ENCODE results near the gene FMN2. TPM values are rescaled to one million over a fixed set of nuclear protein-coding genes. Genes with fewer than 3 reads are reported as not detected.
"Not testable (repeated sequence)": the region's sequence is repeated elsewhere in the genome, so short reads cannot be mapped to it uniquely, and the experiment has no call there.

FMN2 gene
- total RNA-seq, 2 experiments from 2014 or later, result not detected

GRCh38 chr1:240244968-240245628, 153.4 kb downstream of the FMN2 start:
- Mint-ChIP-seq H3K4me3 (no peak overlapping the region), H3K27ac (no peak overlapping the region), H3K27me3 (no peaks in the 10 kb centered on the region), H3K36me3 (no peaks in the 10 kb centered on the region), H3K4me1 (no peaks in the 10 kb centered on the region), H3K9me3 (ENCODE audit: low read depth) (peaks cover 9% of the 10 kb centered on the region)
- no peak for DNase-seq
- ATAC-seq, result no peak
- CTCF ChIA-PET, result no interaction called here

- H3K36me3 Mint-ChIP-seq, result no peaks in the 10 kb centered on the region
- H3K9me3 Mint-ChIP-seq (ENCODE audit: low read depth), result peaks cover 11% of the 10 kb centered on the region
- no peak overlapping the region for H3K27ac Mint-ChIP-seq
- no peaks in the 10 kb centered on the region for H3K4me1 Mint-ChIP-seq
- no peak overlapping the region for H3K4me3 Mint-ChIP-seq
- CTCF ChIA-PET, result no interaction called here
- H3K27me3 Mint-ChIP-seq, result no peaks in the 10 kb centered on the region
- ATAC-seq (no peak), DNase-seq (no peak)
These were observed 153.9 kb downstream of the FMN2 start for GRCh38 chr1:240245629-240246020.

GRCh38 chr1:240247899-240248298, 156.2 kb downstream of the FMN2 start:
- H3K4me3 Mint-ChIP-seq, result no peak overlapping the region
- peaks cover 13% of the 10 kb centered on the region for H3K9me3 Mint-ChIP-seq (ENCODE audit: low read depth)
- no peaks in the 10 kb centered on the region for H3K36me3 Mint-ChIP-seq
- ATAC-seq, result no peak
- no peaks in the 10 kb centered on the region for H3K4me1 Mint-ChIP-seq
- no peak overlapping the region for H3K27ac Mint-ChIP-seq
- CTCF ChIA-PET, result no interaction called here
- no peaks in the 10 kb centered on the region for H3K27me3 Mint-ChIP-seq
- DNase-seq, result no peak

GRCh38 chr1:240254006-240254405, 162.3 kb downstream of the FMN2 start:
- H3K9me3 Mint-ChIP-seq (ENCODE audit: low read depth), result peaks cover 24% of the 10 kb centered on the region
- H3K27ac Mint-ChIP-seq, result no peak overlapping the region
- H3K36me3 Mint-ChIP-seq, result no peaks in the 10 kb centered on the region
- ATAC-seq, result no peak
- H3K4me1 Mint-ChIP-seq, result no peaks in the 10 kb centered on the region
- no peak for DNase-seq
- H3K27me3 Mint-ChIP-seq, result no peaks in the 10 kb centered on the region
- H3K4me3 Mint-ChIP-seq, result no peak overlapping the region
- CTCF ChIA-PET, result no interaction called here

- no peaks in the 10 kb centered on the region for H3K27me3 Mint-ChIP-seq
- no peaks in the 10 kb centered on the region for H3K4me1 Mint-ChIP-seq
- H3K4me3 Mint-ChIP-seq, result no peak overlapping the region
- H3K27ac Mint-ChIP-seq, result no peak overlapping the region
- H3K36me3 Mint-ChIP-seq, result no peaks in the 10 kb centered on the region
- DNase-seq, result no peak
- CTCF ChIA-PET, result no interaction called here
- H3K9me3 Mint-ChIP-seq (ENCODE audit: low read depth), result peaks cover 22% of the 10 kb centered on the region
- ATAC-seq, result no peak
These were observed 163.2 kb downstream of the FMN2 start for GRCh38 chr1:240254778-240255291.

GRCh38 chr1:240255922-240256321, 164.2 kb downstream of the FMN2 start:
- Mint-ChIP-seq H3K4me3 (no peak overlapping the region), H3K9me3 (ENCODE audit: low read depth) (peaks cover 20% of the 10 kb centered on the region), H3K4me1 (no peaks in the 10 kb centered on the region), H3K36me3 (no peaks in the 10 kb centered on the region), H3K27me3 (no peaks in the 10 kb centered on the region), H3K27ac (no peak overlapping the region)
- CTCF ChIA-PET, result no interaction called here
- DNase-seq, result no peak
- ATAC-seq, result no peak

GRCh38 chr1:240256836-240257503, 165.3 kb downstream of the FMN2 start:
- no peak overlapping the region for H3K27ac Mint-ChIP-seq
- H3K27me3 Mint-ChIP-seq, result no peaks in the 10 kb centered on the region
- no peaks in the 10 kb centered on the region for H3K36me3 Mint-ChIP-seq
- CTCF ChIA-PET, result interaction anchor here (0.6 kb wide), 1 partner anchor 756 kb away, joined by 3 read pairs; no protein-coding TSS in a partner anchor
- H3K4me3 Mint-ChIP-seq, result no peak overlapping the region
- peaks cover 22% of the 10 kb centered on the region for H3K9me3 Mint-ChIP-seq (ENCODE audit: low read depth)
- no peaks in the 10 kb centered on the region for H3K4me1 Mint-ChIP-seq
- DNase-seq, result no peak
- no peak for ATAC-seq

- CTCF ChIA-PET, result no interaction called here
- Mint-ChIP-seq H3K27me3 (no peaks in the 10 kb centered on the region), H3K27ac (no peak overlapping the region), H3K4me1 (no peaks in the 10 kb centered on the region), H3K4me3 (no peak overlapping the region), H3K9me3 (ENCODE audit: low read depth) (peaks cover 13% of the 10 kb centered on the region), H3K36me3 (no peaks in the 10 kb centered on the region)
- ATAC-seq, result no peak
- DNase-seq, result no peak
These were observed 167.2 kb downstream of the FMN2 start for GRCh38 chr1:240258910-240259309.

GRCh38 chr1:240264494-240264893, 172.8 kb downstream of the FMN2 start:
- H3K4me3 Mint-ChIP-seq; H3K36me3 Mint-ChIP-seq; H3K4me1 Mint-ChIP-seq; H3K27ac Mint-ChIP-seq; H3K27me3 Mint-ChIP-seq; CTCF ChIA-PET; DNase-seq; ATAC-seq; H3K9me3 Mint-ChIP-seq (ENCODE audit: low read depth): not testable (repeated sequence)

- DNase-seq (no peak), ATAC-seq (no peak)
- no peaks in the 10 kb centered on the region for H3K4me1 Mint-ChIP-seq
- H3K9me3 Mint-ChIP-seq (ENCODE audit: low read depth), result peaks cover 15% of the 10 kb centered on the region
- no peaks in the 10 kb centered on the region for H3K36me3 Mint-ChIP-seq
- H3K4me3 Mint-ChIP-seq, result no peak overlapping the region
- CTCF ChIA-PET, result no interaction called here
- no peaks in the 10 kb centered on the region for H3K27me3 Mint-ChIP-seq
- no peak overlapping the region for H3K27ac Mint-ChIP-seq
These were observed 179.4 kb downstream of the FMN2 start for GRCh38 chr1:240271081-240271480.

GRCh38 chr1:240274569-240274968, 182.9 kb downstream of the FMN2 start:
- Mint-ChIP-seq H3K4me1 (no peaks in the 10 kb centered on the region), H3K36me3 (no peaks in the 10 kb centered on the region), H3K9me3 (ENCODE audit: low read depth) (peaks cover 16% of the 10 kb centered on the region), H3K27ac (no peak overlapping the region), H3K27me3 (no peaks in the 10 kb centered on the region), H3K4me3 (no peak overlapping the region)
- DNase-seq, result no peak
- no peak for ATAC-seq
- CTCF ChIA-PET, result no interaction called here

GRCh38 chr1:240275219-240275618, 183.5 kb downstream of the FMN2 start:
- H3K4me3 Mint-ChIP-seq, CTCF ChIA-PET, ATAC-seq, H3K4me1 Mint-ChIP-seq, H3K27ac Mint-ChIP-seq, DNase-seq, H3K36me3 Mint-ChIP-seq, H3K27me3 Mint-ChIP-seq: not testable (repeated sequence)
- peaks cover 16% of the 10 kb centered on the region for H3K9me3 Mint-ChIP-seq (ENCODE audit: low read depth)

- CTCF ChIA-PET, result no interaction called here
- H3K36me3 Mint-ChIP-seq, result no peaks in the 10 kb centered on the region
- H3K4me3 Mint-ChIP-seq, result no peak overlapping the region
- H3K27ac Mint-ChIP-seq, result no peak overlapping the region
- no peaks in the 10 kb centered on the region for H3K4me1 Mint-ChIP-seq
- H3K9me3 Mint-ChIP-seq (ENCODE audit: low read depth), result peaks cover 13% of the 10 kb centered on the region
- no peak for DNase-seq
- ATAC-seq, result no peak
- no peaks in the 10 kb centered on the region for H3K27me3 Mint-ChIP-seq
These were observed 186.4 kb downstream of the FMN2 start for GRCh38 chr1:240278082-240278481.

- H3K9me3 Mint-ChIP-seq (ENCODE audit: low read depth), result peaks cover 8% of the 10 kb centered on the region
- CTCF ChIA-PET, result no interaction called here
- no peak overlapping the region for H3K27ac Mint-ChIP-seq
- H3K4me1 Mint-ChIP-seq, result no peaks in the 10 kb centered on the region
- H3K36me3 Mint-ChIP-seq, result no peaks in the 10 kb centered on the region
- no peak overlapping the region for H3K4me3 Mint-ChIP-seq
- no peaks in the 10 kb centered on the region for H3K27me3 Mint-ChIP-seq
- ATAC-seq (no peak), DNase-seq (no peak)
These were observed 189.1 kb downstream of the FMN2 start for GRCh38 chr1:240280560-240281322.

Measured in activated CD8-positive, alpha-beta memory T cell treated with anti-CD3 and anti-CD28 coated beads, Interleukin-2, amount 10 ng/mL, durations not matched to agents 7 days and 5 days (primary cell).